ENCODE data around the gene ADGRA3. TPM values are rescaled to one million over a fixed set of nuclear protein-coding genes. Genes with fewer than 3 reads are reported as not detected.
A peak's percentile ranks its signal among the peaks of the same experiment; 100 is the strongest.

Gene ADGRA3
- total and polyA plus RNA-seq, 2 of the 13 experiments (the other 11 are each of a cell fraction or from before 2014, with no cell fraction given), result 32.2 to 40.8 TPM

DNA sequence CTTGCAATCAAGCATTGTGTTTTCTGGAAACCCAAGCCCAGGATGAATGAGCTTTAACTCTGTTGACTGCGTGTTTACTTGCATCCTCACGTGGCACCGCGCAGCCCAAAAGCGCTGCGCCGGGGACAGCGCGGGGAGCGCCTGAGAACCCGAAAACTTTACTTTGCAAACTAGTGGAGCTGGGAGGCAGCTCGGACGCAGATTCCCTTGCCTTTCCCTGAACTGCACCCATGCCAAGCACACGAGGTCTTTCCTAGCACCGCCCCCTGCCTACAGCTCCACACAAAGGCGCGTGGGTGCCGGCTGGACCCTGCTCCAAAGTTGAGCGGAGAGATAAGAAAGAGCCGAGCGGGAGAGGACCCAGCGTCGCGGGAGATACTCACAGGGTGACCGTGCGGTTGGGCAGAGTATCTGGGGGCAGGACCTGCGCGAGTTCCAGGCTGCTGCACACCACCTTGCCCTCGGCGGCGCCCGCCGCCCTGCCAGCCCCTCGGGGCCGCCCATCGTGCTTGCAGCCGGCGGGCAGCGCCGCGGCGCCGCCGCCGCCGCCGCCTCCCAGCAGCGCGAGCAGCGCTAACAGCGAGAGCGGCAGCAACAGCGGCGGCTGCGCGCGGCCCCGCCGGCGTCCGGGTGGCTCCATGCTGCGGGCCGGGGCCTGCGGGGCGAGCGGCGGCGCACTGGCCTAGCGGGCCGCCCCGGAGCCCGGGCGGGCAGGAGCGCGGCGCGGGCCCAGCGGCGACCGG is 550 bp downstream of the ADGRA3 start (continued):
- TF ChIP-seq, protein P1, sequence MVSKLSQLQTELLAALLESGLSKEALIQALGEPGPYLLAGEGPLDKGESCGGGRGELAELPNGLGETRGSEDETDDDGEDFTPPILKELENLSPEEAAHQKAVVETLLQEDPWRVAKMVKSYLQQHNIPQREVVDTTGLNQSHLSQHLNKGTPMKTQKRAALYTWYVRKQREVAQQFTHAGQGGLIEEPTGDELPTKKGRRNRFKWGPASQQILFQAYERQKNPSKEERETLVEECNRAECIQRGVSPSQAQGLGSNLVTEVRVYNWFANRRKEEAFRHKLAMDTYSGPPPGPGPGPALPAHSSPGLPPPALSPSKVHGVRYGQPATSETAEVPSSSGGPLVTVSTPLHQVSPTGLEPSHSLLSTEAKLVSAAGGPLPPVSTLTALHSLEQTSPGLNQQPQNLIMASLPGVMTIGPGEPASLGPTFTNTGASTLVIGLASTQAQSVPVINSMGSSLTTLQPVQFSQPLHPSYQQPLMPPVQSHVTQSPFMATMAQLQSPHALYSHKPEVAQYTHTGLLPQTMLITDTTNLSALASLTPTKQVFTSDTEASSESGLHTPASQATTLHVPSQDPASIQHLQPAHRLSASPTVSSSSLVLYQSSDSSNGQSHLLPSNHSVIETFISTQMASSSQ (IDR thresholded peaks at IDR 0.05; ENCODE audit: low read depth), result no peak
- TF ChIP-seq, protein P1 (CRISPR knock-in tag; IDR thresholded peaks at IDR 0.05; ENCODE audit: borderline replicate concordance), result peak; percentile 55
- 0 out of 2 replicates have a peak, but pooled peaks have one; percentile 51 for TF ChIP-seq KLF11 (CRISPR knock-in tag; IDR thresholded peaks at IDR 0.05)
- TF ChIP-seq ZNF232 (CRISPR knock-in tag; IDR thresholded peaks at IDR 0.05; ENCODE audit: borderline replicate concordance), result peak; percentile 91; the same call in 1 of the 2 replicates
- TF ChIP-seq MAZ (IDR thresholded peaks at IDR 0.05; ENCODE audit: borderline replicate concordance, low read depth, low read length), result no peak
- TF ChIP-seq MAZ (CRISPR knock-in tag; IDR thresholded peaks at IDR 0.05; ENCODE audit: low read depth), result no peak
- TF ChIP-seq HOXD1 (CRISPR knock-in tag; IDR thresholded peaks at IDR 0.05), result peak; percentile 31; the same call in 1 of the 2 replicates
- no peak for TF ChIP-seq PHF5A (CRISPR knock-in tag; IDR thresholded peaks at IDR 0.05; ENCODE audit: low read depth, unreplicated experiment)
- 0 out of 2 replicates have a peak, but pooled peaks have one; percentile 67 for TF ChIP-seq TEAD2 (CRISPR knock-in tag; IDR thresholded peaks at IDR 0.05)
- TF ChIP-seq, protein P2, sequence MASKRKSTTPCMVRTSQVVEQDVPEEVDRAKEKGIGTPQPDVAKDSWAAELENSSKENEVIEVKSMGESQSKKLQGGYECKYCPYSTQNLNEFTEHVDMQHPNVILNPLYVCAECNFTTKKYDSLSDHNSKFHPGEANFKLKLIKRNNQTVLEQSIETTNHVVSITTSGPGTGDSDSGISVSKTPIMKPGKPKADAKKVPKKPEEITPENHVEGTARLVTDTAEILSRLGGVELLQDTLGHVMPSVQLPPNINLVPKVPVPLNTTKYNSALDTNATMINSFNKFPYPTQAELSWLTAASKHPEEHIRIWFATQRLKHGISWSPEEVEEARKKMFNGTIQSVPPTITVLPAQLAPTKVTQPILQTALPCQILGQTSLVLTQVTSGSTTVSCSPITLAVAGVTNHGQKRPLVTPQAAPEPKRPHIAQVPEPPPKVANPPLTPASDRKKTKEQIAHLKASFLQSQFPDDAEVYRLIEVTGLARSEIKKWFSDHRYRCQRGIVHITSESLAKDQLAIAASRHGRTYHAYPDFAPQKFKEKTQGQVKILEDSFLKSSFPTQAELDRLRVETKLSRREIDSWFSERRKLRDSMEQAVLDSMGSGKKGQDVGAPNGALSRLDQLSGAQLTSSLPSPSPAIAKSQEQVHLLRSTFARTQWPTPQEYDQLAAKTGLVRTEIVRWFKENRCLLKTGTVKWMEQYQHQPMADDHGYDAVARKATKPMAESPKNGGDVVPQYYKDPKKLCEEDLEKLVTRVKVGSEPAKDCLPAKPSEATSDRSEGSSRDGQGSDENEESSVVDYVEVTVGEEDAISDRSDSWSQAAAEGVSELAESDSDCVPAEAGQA (IDR thresholded peaks at IDR 0.05; ENCODE audit: low read depth), result no peak
- TF ChIP-seq, protein P2 (CRISPR knock-in tag; IDR thresholded peaks at IDR 0.05; ENCODE audit: borderline replicate concordance), result peak; percentile 30; the same call in 1 of the 2 replicates
- peak; percentile 55 for TF ChIP-seq ZFY (CRISPR knock-in tag; IDR thresholded peaks at IDR 0.05)
- TF ChIP-seq, protein P3, sequence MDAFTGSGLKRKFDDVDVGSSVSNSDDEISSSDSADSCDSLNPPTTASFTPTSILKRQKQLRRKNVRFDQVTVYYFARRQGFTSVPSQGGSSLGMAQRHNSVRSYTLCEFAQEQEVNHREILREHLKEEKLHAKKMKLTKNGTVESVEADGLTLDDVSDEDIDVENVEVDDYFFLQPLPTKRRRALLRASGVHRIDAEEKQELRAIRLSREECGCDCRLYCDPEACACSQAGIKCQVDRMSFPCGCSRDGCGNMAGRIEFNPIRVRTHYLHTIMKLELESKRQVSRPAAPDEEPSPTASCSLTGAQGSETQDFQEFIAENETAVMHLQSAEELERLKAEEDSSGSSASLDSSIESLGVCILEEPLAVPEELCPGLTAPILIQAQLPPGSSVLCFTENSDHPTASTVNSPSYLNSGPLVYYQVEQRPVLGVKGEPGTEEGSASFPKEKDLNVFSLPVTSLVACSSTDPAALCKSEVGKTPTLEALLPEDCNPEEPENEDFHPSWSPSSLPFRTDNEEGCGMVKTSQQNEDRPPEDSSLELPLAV (CRISPR knock-in tag; conservative IDR thresholded peaks at IDR 0.05; ENCODE audit: low read depth), result 0 out of 2 replicates have a peak, but pooled peaks have one; percentile 56
- TF ChIP-seq, protein P4, sequence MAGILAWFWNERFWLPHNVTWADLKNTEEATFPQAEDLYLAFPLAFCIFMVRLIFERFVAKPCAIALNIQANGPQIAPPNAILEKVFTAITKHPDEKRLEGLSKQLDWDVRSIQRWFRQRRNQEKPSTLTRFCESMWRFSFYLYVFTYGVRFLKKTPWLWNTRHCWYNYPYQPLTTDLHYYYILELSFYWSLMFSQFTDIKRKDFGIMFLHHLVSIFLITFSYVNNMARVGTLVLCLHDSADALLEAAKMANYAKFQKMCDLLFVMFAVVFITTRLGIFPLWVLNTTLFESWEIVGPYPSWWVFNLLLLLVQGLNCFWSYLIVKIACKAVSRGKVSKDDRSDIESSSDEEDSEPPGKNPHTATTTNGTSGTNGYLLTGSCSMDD (CRISPR knock-in tag; IDR thresholded peaks at IDR 0.05), result no peak
- peak; percentile 14; the same call in 1 of the 2 replicates for TF ChIP-seq IRX3 (CRISPR knock-in tag; IDR thresholded peaks at IDR 0.05; ENCODE audit: borderline replicate concordance, low read depth)
- TF ChIP-seq ZNF274 (CRISPR knock-in tag; IDR thresholded peaks at IDR 0.05), result peak; percentile 57; the same call in 1 of the 2 replicates
